ENCODE results near the gene CCDC195. TPM values are rescaled to one million over a fixed set of nuclear protein-coding genes. Genes with fewer than 3 reads are reported as not detected.

CCDC195 gene
- total and polyA plus RNA-seq, 8 donors = not detected

DNA sequence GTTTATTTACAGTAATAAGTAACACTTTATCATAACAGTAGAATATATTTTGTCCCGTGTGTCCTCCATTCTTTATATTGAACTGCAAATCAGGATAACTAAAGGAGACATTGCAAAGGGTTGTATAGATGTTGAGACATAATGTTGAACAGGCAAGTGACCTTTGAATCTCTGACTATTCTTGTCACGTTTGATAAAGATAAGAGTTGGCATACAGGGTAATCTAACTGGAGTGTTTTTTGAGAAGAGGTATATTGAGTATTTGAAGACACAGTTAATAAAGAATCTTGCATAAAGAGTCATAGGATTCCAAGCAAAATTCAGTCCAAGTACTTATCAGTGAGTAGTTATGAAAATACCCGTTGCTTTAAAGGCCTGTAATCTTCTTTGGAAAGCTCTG lies 21.7 kb downstream of the CCDC195 start:
- DNase-seq (no peak), ATAC-seq (no peak), FAIRE-seq (no peak)
- Histone ChIP-seq H3K4me3 (no peak overlapping the region), H3K4me1 (no peaks in the 10 kb centered on the region), H3K27me3 (peaks cover 0 to 2% (median 0%) of the 10 kb centered on the region in 4 donors), H3K36me3 (no peaks in the 10 kb centered on the region), H3K27ac (no peak overlapping the region), H3K9me3 (no peaks in the 10 kb centered on the region)
- TF ChIP-seq, protein P1, sequence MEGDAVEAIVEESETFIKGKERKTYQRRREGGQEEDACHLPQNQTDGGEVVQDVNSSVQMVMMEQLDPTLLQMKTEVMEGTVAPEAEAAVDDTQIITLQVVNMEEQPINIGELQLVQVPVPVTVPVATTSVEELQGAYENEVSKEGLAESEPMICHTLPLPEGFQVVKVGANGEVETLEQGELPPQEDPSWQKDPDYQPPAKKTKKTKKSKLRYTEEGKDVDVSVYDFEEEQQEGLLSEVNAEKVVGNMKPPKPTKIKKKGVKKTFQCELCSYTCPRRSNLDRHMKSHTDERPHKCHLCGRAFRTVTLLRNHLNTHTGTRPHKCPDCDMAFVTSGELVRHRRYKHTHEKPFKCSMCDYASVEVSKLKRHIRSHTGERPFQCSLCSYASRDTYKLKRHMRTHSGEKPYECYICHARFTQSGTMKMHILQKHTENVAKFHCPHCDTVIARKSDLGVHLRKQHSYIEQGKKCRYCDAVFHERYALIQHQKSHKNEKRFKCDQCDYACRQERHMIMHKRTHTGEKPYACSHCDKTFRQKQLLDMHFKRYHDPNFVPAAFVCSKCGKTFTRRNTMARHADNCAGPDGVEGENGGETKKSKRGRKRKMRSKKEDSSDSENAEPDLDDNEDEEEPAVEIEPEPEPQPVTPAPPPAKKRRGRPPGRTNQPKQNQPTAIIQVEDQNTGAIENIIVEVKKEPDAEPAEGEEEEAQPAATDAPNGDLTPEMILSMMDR (IDR thresholded peaks at IDR 0.05) = no peak
- WGBS, 2 donors = 35 to 37% methylated on average over 3 of the region's 3 CpGs
- intact Hi-C loops (cut with DNase I) = no loop called here

DNA sequence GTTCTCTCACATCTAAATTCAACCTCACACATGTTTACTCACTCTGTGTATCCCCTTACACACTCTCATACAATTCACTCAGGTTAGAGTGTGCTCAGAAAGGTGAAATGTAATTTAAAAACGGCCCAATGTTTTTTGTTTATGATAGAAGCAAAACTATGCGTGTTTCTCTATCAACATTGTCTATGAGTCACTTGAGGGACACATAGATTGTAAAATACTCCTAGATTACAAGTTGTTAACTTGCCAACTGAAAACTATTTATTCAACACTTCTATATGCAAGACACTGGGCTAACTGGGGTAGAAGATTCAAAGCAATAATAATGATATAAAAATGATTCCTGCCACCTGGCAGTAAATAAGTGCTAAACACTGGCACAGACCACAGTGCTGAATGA lies 24.6 kb downstream of the CCDC195 start:
- WGBS, 2 donors = 31 to 37% methylated on average over 2 of the region's 2 CpGs
- Histone ChIP-seq H3K4me1 (no peaks in the 10 kb centered on the region), H3K36me3 (no peaks in the 10 kb centered on the region), H3K27ac (no peak overlapping the region), H3K9me3 (no peaks in the 10 kb centered on the region), H3K27me3 (peaks cover 0 to 2% (median 0%) of the 10 kb centered on the region in 4 donors), H3K4me3 (no peak overlapping the region)
- FAIRE-seq (no peak), ATAC-seq (no peak), DNase-seq (no peak)
- TF ChIP-seq, protein P1 (IDR thresholded peaks at IDR 0.05) = no peak
- intact Hi-C loops (cut with DNase I) = no loop called here

DNA sequence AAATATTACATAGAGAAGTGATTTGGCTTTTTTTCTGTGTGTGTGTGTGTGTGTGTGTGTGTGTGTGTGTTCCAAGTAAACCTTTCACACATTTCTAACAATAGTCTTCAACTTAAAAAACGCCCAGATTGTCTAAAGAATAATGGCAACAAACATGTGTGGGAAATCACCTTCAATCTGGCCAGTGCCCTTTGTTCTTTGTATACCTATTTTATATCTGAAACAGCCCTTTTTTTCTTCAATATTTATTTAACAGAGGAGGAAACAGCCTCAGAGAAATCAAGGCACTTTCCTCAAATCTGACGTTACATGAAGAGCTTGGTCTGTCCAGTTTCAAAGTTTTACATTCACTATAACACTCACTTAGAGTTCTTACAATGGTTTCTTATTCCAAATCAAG lies 25.3 kb downstream of the CCDC195 start:
- TF ChIP-seq, protein P1 (IDR thresholded peaks at IDR 0.05) = no peak
- FAIRE-seq (no peak), ATAC-seq (no peak), DNase-seq (no peak)
- 36 to 44% methylated on average over 2 of the region's 2 CpGs for WGBS, 2 donors
- Histone ChIP-seq H3K27me3 (peaks cover 0 to 2% (median 0%) of the 10 kb centered on the region in 4 donors), H3K4me3 (no peak overlapping the region), H3K4me1 (no peaks in the 10 kb centered on the region), H3K9me3 (no peaks in the 10 kb centered on the region), H3K27ac (no peak overlapping the region), H3K36me3 (no peaks in the 10 kb centered on the region)
- intact Hi-C loops (cut with DNase I) = no loop called here

DNA sequence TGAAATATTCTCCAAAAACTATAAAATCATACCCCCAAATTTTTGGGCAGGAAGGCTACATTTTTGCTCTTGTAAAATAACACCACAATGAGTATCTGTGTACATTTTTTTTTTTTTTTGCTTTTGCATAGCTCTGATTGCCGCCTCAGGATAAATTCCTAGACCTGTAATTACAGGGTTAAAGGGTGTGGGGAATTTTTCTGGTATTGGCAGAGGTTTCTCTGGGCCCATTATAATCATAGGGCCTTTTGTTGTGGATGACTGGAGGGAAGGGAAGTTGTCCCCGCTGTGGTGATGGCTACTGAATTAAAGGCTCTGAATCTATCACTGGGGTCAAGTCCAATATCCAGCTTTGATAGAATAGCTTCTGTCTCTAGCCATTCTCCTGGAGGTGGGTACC lies 26.6 kb downstream of the CCDC195 start:
- Histone ChIP-seq H3K27me3 (peaks cover 0 to 2% (median 0%) of the 10 kb centered on the region in 4 donors), H3K27ac (no peak overlapping the region), H3K36me3 (no peaks in the 10 kb centered on the region), H3K4me3 (no peak overlapping the region), H3K4me1 (no peaks in the 10 kb centered on the region), H3K9me3 (no peaks in the 10 kb centered on the region)
- ATAC-seq (no peak), DNase-seq (no peak), FAIRE-seq (no peak)
- intact Hi-C loops (cut with DNase I) = no loop called here
- TF ChIP-seq, protein P1 (IDR thresholded peaks at IDR 0.05) = no peak
- 72 to 76% methylated on average over 2 of the region's 2 CpGs for WGBS, 2 donors

DNA sequence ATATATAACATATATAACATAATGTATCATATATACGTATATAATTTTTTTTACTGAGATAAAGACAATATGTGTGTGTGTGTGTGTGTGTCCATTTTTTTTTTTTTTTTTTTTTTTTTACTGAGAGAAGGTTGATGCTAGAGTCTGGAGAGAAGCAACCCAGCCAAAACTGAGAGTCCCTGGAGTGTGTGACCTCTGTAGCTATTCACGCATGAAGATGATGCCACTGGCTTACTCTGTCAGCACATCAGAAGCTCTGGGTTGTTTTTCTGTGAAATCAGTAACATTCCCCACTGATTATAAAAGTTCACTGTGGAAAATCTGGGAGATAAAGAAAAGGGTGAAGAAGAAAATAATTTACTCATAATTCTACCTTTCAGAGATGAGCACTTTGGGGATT lies 27.2 kb downstream of the CCDC195 start:
- H3K27ac ChIP-seq = no peak overlapping the region
- H3K36me3 ChIP-seq = no peaks in the 10 kb centered on the region
- TF ChIP-seq, protein P1 (IDR thresholded peaks at IDR 0.05) = no peak
- intact Hi-C loops (cut with DNase I) = no loop called here
- H3K4me1 ChIP-seq = no peaks in the 10 kb centered on the region
- H3K27me3 ChIP-seq = peaks cover 0 to 2% (median 0%) of the 10 kb centered on the region in 4 donors
- no peak for DNase-seq
- no peak for FAIRE-seq
- 80 to 88% methylated on average over 2 of the region's 2 CpGs for WGBS, 2 donors
- no peak for ATAC-seq
- H3K9me3 ChIP-seq = no peaks in the 10 kb centered on the region
- no peak overlapping the region for H3K4me3 ChIP-seq
